ENCODE data around the gene METTL25B.

METTL25B gene

GRCh38 chr1:156772728-156773497 is 44.6 kb downstream of the METTL25B start:
- Histone ChIP-seq H3K4me3 (ENCODE audit: low read length) (no peak overlapping the region), H3K36me3 (ENCODE audit: control insufficient read depth, low read length) (peaks cover 61% of the 10 kb centered on the region), H3K4me1 (ENCODE audit: control insufficient read depth, low read length) (peaks cover 30% of the 10 kb centered on the region), H3K9me2 (replicated peaks; ENCODE audit: control insufficient read depth, low read length) (no peaks in the 10 kb centered on the region), H3K4me2 (ENCODE audit: low read length) (no peak overlapping the region), H3K27ac (ENCODE audit: low read depth, low read length) (no peak overlapping the region), H3K9me3 (ENCODE audit: control insufficient read depth, insufficient read depth, low read length) (no peaks in the 10 kb centered on the region), H3K79me2 (ENCODE audit: control insufficient read depth, low read length) (peaks cover 97% of the 10 kb centered on the region), H4K20me1 (ENCODE audit: control insufficient read depth, insufficient read depth, low read depth, low read length) (peaks cover 23% of the 10 kb centered on the region; the same call in 1 of the 2 replicates), H3K27me3 (ENCODE audit: control insufficient read depth, low read length) (no peaks in the 10 kb centered on the region), H3F3A (ENCODE audit: control insufficient read depth, insufficient read depth) (peaks cover 9% of the 10 kb centered on the region; the same call in 1 of the 2 replicates)
- TF ChIP-seq CTCF (IDR thresholded peaks at IDR 0.05; ENCODE audit: low read depth, low read length, poor library complexity, severe bottlenecking) (no peak), EZH2phosphoT487 (IDR thresholded peaks at IDR 0.05; ENCODE audit: borderline replicate concordance, low read length) (no peak)

GRCh38 chr1:156773607-156774006 is 45.3 kb downstream of the METTL25B start:
- H3F3A ChIP-seq (ENCODE audit: control insufficient read depth, insufficient read depth), result peaks cover 9% of the 10 kb centered on the region; the same call in 1 of the 2 replicates
- TF ChIP-seq CTCF (IDR thresholded peaks at IDR 0.05; ENCODE audit: low read depth, low read length, poor library complexity, severe bottlenecking) (no peak), EZH2phosphoT487 (IDR thresholded peaks at IDR 0.05; ENCODE audit: borderline replicate concordance, low read length) (no peak)
- H3K9me2 ChIP-seq (replicated peaks; ENCODE audit: control insufficient read depth, low read length), result no peaks in the 10 kb centered on the region
- no peak overlapping the region for H3K27ac ChIP-seq (ENCODE audit: low read depth, low read length)
- H3K36me3 ChIP-seq (ENCODE audit: control insufficient read depth, low read length), result peaks cover 60% of the 10 kb centered on the region
- H3K4me3 ChIP-seq (ENCODE audit: low read length), result no peak overlapping the region
- H3K27me3 ChIP-seq (ENCODE audit: control insufficient read depth, low read length), result no peaks in the 10 kb centered on the region
- H3K79me2 ChIP-seq (ENCODE audit: control insufficient read depth, low read length), result peaks cover 97% of the 10 kb centered on the region
- H3K4me1 ChIP-seq (ENCODE audit: control insufficient read depth, low read length), result peaks cover 28% of the 10 kb centered on the region
- H4K20me1 ChIP-seq (ENCODE audit: control insufficient read depth, insufficient read depth, low read depth, low read length), result peaks cover 21% of the 10 kb centered on the region; the same call in 1 of the 2 replicates
- H3K4me2 ChIP-seq (ENCODE audit: low read length), result no peak overlapping the region
- H3K9me3 ChIP-seq (ENCODE audit: control insufficient read depth, insufficient read depth, low read length), result no peaks in the 10 kb centered on the region

GRCh38 chr1:156775799-156776198 is 47.5 kb downstream of the METTL25B start:
- Histone ChIP-seq H3K4me1 (ENCODE audit: control insufficient read depth, low read length) (peaks cover 10% of the 10 kb centered on the region), H3K79me2 (ENCODE audit: control insufficient read depth, low read length) (peaks cover 92% of the 10 kb centered on the region), H4K20me1 (ENCODE audit: control insufficient read depth, insufficient read depth, low read depth, low read length) (peaks cover 16% of the 10 kb centered on the region; the same call in 1 of the 2 replicates), H3K4me2 (ENCODE audit: low read length) (no peak overlapping the region), H3K36me3 (ENCODE audit: control insufficient read depth, low read length) (peaks cover 44% of the 10 kb centered on the region), H3K4me3 (ENCODE audit: low read length) (no peak overlapping the region), H3F3A (ENCODE audit: control insufficient read depth, insufficient read depth) (peaks cover 7% of the 10 kb centered on the region; the same call in 1 of the 2 replicates), H3K9me3 (ENCODE audit: control insufficient read depth, insufficient read depth, low read length) (no peaks in the 10 kb centered on the region), H3K27me3 (ENCODE audit: control insufficient read depth, low read length) (no peaks in the 10 kb centered on the region), H3K9me2 (replicated peaks; ENCODE audit: control insufficient read depth, low read length) (no peaks in the 10 kb centered on the region), H3K27ac (ENCODE audit: low read depth, low read length) (no peak overlapping the region)
- TF ChIP-seq EZH2phosphoT487 (IDR thresholded peaks at IDR 0.05; ENCODE audit: borderline replicate concordance, low read length) (no peak), CTCF (IDR thresholded peaks at IDR 0.05; ENCODE audit: low read depth, low read length, poor library complexity, severe bottlenecking) (no peak)
